Fibroblast of the aortic adventitia (primary cell): ENCODE results near the gene TSEN2. TPM values are rescaled to one million over a fixed set of nuclear protein-coding genes. Genes with fewer than 3 reads are reported as not detected.
"Not testable (repeated sequence)": the region's sequence is repeated elsewhere in the genome, so short reads cannot be mapped to it uniquely, and the experiment has no call there.

Source experiments
- DNase-seq: peaks from one replicate; pipeline ENCODE4 v3.0.0-alpha.2; 2010; ENCODE audit warnings: low read depth
- H3K4me3 ChIP-seq: 2 replicates; pipeline ENCODE4 v1.5.1; 2011; ENCODE audit warnings: low read depth, mild to moderate bottlenecking, control low read depth, low read length, moderate library complexity
- total RNA-seq: library from RNA; depleted of rRNA; stranded (reverse); fragments of >200 nt; gene quantifications from 2 replicates; pipeline ENCODE4 v1.2.3, GENCODE V29; 2012; ENCODE audit warnings: low replicate concordance
- TF ChIP-seq, protein P1 (sequence below): IDR thresholded peaks from 2 replicates; pipeline ENCODE4 v1.5.1; 2011; ENCODE audit warnings: mild to moderate bottlenecking, low read length, control low read depth, inconsistent platforms; ENCODE audit not compliant: insufficient read depth

TSEN2 gene
- total RNA-seq, 1 donor = 17.7 TPM

GRCh38 chr3:12478326-12478725 is 6.0 kb upstream of the TSEN2 start:
- TF ChIP-seq, protein P1, sequence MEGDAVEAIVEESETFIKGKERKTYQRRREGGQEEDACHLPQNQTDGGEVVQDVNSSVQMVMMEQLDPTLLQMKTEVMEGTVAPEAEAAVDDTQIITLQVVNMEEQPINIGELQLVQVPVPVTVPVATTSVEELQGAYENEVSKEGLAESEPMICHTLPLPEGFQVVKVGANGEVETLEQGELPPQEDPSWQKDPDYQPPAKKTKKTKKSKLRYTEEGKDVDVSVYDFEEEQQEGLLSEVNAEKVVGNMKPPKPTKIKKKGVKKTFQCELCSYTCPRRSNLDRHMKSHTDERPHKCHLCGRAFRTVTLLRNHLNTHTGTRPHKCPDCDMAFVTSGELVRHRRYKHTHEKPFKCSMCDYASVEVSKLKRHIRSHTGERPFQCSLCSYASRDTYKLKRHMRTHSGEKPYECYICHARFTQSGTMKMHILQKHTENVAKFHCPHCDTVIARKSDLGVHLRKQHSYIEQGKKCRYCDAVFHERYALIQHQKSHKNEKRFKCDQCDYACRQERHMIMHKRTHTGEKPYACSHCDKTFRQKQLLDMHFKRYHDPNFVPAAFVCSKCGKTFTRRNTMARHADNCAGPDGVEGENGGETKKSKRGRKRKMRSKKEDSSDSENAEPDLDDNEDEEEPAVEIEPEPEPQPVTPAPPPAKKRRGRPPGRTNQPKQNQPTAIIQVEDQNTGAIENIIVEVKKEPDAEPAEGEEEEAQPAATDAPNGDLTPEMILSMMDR = no peak
- no peak overlapping the region for H3K4me3 ChIP-seq
- no peak for DNase-seq

DNA sequence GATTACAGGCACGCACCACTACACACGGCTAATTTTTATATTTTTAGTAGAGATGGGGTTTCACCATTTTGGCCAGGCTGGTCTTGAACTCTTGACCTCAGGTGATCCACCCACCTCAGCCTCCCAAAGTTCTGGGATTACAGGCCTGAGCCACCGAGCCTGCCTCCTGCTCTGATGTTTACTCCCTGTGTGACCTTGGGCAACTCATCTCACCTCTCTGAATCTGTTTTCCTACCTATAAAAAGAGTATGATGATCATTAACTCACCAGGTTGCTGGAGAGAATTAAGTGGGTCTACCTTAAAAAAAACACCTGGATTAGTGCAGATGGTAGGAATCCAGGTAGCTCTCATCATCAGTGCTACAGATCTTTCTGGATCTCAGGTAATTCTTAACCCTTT is 5.1 kb upstream of the TSEN2 start:
- not testable (repeated sequence) for H3K4me3 ChIP-seq, DNase-seq

DNA sequence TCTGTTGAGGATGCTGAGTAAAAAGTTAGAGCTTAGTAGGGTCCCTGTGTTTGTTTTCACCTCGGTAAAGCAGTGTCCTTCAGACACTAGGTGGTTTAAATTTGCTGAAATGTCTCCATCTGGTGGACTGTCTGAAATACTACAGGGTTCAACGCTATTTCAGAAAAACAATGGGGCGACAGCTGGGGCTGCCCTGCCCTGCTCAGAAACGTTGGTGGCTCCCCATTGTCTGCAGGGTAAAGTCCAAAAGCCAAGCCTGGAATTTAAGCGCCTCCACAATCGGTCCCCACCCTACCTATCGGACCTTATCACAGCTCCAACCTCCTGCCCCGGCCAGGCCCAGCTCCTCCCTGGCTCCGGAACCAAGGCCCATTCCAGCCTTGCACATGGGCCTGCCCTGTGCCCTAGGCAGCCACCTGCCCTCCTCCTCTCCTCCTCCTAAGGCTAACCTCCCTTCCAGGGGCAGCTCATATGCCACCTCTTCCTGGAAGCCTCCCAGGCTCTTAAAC is 4.3 kb upstream of the TSEN2 start:
- DNase-seq = peak; percentile 70
- TF ChIP-seq, protein P1 = peak; percentile 65

GRCh38 chr3:12483410-12483809 is 870 bp upstream of the TSEN2 start:
- TF ChIP-seq, protein P1 = no peak
- H3K4me3 ChIP-seq = no peak overlapping the region
- DNase-seq = peak; percentile 21

More for the DNA sequence above, 4.3 kb upstream of the TSEN2 start:
- no peak overlapping the region for H3K4me3 ChIP-seq

DNA sequence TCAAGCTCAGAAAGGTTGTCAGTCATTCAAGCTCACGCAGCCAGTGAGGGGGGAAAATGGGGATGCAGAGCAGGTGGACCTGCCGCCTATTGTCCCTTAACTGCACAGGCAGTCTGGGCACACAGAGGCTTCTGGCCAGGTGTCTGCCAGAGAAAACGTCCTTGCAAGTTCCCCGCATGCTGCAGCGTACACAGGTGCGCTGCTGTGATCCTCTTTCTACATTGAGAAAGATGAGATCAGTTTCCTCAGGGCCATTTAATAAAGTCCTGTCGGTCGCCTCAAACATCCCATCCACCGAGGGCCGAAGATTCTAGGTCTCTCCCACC is 445 bp upstream of the TSEN2 start:
- peak overlapping the region; percentile 72 for H3K4me3 ChIP-seq
- TF ChIP-seq, protein P1 = no peak
- no peak for DNase-seq

- H3K4me3 ChIP-seq = peak overlapping the region; percentile 91
- no peak for DNase-seq
- TF ChIP-seq, protein P1 = no peak
Observed at GRCh38 chr3:12484983-12485327, 675 bp downstream of the TSEN2 start.

DNA sequence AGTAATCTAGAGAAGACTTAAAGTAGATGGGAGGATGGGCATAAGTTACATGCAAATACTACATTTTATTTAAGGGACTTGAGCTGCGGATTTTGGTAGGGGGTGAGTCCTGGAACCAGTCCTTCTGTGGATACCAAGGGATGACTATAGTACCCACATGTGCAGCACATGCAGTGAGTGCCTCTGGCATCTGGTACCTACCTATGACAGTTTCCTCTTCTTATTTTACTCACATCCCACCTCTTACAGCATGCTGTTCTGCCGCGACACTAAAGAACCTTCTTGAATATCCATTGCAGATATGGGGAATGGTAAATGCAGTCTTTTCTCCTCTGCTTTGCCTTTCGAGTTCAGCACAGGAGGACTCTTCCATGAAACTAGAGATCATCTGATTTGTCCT is 1.7 kb downstream of the TSEN2 start:
- TF ChIP-seq, protein P1 = no peak
- no peak for DNase-seq
- H3K4me3 ChIP-seq = no peak overlapping the region
